ENCODE measurements around the gene ROCK2. TPM values are rescaled to one million over a fixed set of nuclear protein-coding genes. Genes with fewer than 3 reads are reported as not detected.
A peak's percentile ranks its signal among the peaks of the same experiment; 100 is the strongest.

ROCK2 gene
- total and polyA plus RNA-seq, 2 of the 13 experiments (the other 11 are each of a cell fraction or from before 2014, with no cell fraction given), result 38.1 to 119 TPM

DNA sequence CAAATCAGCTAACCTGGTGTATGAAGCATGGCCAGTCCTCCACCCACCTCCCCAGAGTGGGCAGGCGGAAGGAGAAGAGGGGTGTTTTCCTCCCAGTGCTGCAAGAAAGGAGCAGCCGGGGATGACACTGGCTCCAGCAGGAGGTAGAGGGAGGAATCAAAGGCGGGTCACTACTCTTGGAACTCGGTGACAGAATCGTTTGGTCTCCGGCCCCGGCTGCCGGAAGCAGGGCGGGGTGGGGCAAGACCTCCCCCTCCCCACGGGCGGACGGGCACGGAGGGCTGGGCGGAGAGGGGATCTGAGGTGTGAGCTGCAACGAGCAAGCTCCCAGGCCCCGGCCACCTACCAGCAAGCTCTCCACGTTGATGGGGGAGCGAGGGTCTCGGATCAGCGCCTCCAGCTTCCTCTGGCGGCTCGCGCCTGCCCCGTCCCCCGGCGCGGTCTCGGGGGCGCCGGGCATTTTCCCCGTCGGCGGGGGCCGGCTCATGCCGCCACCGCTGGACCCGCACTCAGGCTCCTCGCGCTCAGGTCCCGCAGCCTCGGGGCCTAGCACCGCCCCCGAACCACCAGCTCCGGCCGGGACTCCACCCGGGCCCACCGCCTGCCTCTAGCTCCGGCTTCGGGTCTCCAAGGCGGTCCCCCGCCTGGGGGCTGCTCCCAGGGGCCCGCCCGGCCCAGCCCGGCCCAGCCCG is 640 bp downstream of the ROCK2 start (continued):
- TF ChIP-seq, protein P1, sequence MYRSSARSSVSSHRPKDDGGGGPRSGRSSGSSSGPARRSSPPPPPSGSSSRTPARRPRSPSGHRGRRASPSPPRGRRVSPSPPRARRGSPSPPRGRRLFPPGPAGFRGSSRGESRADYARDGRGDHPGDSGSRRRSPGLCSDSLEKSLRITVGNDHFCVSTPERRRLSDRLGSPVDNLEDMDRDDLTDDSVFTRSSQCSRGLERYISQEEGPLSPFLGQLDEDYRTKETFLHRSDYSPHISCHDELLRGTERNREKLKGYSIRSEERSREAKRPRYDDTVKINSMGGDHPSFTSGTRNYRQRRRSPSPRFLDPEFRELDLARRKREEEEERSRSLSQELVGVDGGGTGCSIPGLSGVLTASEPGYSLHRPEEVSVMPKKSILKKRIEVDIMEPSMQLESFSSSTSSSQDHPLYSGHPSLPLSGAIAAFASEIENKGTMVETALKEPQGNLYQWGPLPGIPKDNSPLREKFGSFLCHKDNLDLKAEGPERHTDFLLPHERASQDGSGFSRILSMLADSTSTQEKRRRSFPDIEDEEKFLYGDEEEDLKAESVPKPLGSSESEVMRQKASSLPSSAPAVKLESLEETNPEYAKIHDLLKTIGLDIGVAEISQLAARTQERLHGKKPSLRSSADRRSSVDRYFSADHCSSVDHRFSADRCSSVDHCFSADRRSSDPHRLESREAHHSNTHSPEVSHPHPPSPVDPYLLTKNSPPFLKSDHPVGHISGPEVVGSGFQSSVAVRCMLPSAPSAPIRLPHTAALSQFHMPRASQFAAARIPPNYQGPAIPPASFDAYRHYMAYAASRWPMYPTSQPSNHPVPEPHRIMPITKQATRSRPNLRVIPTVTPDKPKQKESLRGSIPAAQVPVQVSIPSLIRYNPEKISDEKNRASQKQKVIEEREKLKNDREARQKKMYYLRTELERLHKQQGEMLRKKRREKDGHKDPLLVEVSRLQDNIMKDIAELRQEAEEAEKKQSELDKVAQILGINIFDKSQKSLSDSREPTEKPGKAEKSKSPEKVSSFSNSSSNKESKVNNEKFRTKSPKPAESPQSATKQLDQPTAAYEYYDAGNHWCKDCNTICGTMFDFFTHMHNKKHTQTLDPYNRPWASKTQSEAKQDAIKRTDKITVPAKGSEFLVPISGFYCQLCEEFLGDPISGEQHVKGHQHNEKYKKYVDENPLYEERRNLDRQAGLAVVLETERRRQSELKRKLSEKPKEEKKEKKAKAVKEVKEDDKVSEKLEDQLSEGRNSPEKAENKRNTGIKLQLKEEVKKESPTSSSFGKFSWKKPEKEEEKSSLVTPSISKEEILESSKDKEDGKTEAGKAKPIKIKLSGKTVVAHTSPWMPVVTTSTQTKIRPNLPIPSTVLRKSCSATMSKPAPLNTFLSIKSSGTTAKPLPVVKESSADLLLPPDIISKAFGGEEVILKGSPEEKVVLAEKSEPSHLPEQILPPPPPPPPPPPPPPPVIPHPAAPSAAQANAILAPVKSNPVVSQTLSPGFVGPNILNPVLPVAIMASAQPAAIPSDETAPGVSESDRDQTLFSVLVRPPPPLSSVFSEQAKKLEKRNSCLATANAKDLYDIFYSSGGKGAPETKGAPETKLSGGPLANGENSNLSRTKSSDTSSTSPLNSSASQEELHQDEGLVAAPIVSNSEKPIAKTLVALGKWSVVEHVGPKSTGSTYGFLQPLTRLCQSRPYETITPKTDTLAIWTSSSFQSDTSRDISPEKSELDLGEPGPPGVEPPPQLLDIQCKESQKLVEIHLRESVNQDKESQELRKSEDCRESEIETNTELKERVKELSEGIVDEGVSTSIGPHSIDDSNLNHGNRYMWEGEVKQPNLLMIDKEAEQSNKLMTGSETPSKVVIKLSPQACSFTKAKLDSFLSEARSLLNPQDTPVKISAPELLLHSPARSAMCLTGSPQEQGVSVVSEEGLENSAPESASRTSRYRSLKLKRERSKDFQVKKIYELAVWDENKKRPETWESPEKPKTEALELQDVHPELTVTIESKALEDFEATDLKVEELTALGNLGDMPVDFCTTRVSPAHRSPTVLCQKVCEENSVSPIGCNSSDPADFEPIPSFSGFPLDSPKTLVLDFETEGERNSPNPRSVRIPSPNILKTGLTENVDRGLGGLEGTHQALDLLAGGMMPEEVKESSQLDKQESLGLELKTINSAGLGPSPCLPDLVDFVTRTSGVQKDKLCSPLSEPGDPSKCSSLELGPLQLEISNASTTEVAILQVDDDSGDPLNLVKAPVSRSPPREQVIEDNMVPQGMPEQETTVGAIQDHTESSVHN (CRISPR knock-in tag; IDR thresholded peaks at IDR 0.05), result no peak
- peak; percentile 79 for TF ChIP-seq ZFX (CRISPR knock-in tag; IDR thresholded peaks at IDR 0.05; ENCODE audit: low read depth)
- TF ChIP-seq, protein P2, sequence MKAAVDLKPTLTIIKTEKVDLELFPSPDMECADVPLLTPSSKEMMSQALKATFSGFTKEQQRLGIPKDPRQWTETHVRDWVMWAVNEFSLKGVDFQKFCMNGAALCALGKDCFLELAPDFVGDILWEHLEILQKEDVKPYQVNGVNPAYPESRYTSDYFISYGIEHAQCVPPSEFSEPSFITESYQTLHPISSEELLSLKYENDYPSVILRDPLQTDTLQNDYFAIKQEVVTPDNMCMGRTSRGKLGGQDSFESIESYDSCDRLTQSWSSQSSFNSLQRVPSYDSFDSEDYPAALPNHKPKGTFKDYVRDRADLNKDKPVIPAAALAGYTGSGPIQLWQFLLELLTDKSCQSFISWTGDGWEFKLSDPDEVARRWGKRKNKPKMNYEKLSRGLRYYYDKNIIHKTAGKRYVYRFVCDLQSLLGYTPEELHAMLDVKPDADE (CRISPR knock-in tag; IDR thresholded peaks at IDR 0.05), result no peak
- TF ChIP-seq MAFG (CRISPR knock-in tag; IDR thresholded peaks at IDR 0.05), result no peak
- TF ChIP-seq ZNF75D (CRISPR knock-in tag; IDR thresholded peaks at IDR 0.05; ENCODE audit: borderline replicate concordance), result 0 out of 2 replicates have a peak, but pooled peaks have one; percentile 24
- TF ChIP-seq, protein P3, sequence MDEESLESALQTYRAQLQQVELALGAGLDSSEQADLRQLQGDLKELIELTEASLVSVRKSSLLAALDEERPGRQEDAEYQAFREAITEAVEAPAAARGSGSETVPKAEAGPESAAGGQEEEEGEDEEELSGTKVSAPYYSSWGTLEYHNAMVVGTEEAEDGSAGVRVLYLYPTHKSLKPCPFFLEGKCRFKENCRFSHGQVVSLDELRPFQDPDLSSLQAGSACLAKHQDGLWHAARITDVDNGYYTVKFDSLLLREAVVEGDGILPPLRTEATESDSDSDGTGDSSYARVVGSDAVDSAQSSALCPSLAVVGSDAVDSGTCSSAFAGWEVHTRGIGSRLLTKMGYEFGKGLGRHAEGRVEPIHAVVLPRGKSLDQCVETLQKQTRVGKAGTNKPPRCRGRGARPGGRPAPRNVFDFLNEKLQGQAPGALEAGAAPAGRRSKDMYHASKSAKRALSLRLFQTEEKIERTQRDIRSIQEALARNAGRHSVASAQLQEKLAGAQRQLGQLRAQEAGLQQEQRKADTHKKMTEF (CRISPR knock-in tag; IDR thresholded peaks at IDR 0.05), result peak; percentile 82
- TF ChIP-seq U2AF1 (optimal IDR thresholded peaks at IDR 0.05; ENCODE audit: low read depth, low read length), result peak; percentile 49
- no peak for TF ChIP-seq ZNF720 (CRISPR knock-in tag; IDR thresholded peaks at IDR 0.05)
- no peak for TF ChIP-seq MIXL1 (CRISPR knock-in tag; IDR thresholded peaks at IDR 0.05)
- peak; percentile 61; the same call in 1 of the 2 replicates for TF ChIP-seq ZNF136 (CRISPR knock-in tag; IDR thresholded peaks at IDR 0.05; ENCODE audit: low read depth)
- 0 out of 2 replicates have a peak, but pooled peaks have one; percentile 45 for TF ChIP-seq WIZ (CRISPR knock-in tag; IDR thresholded peaks at IDR 0.05)
- no peak for TF ChIP-seq NFE2L2 (IDR thresholded peaks at IDR 0.05; ENCODE audit: low read length)
- TF ChIP-seq, protein P4, sequence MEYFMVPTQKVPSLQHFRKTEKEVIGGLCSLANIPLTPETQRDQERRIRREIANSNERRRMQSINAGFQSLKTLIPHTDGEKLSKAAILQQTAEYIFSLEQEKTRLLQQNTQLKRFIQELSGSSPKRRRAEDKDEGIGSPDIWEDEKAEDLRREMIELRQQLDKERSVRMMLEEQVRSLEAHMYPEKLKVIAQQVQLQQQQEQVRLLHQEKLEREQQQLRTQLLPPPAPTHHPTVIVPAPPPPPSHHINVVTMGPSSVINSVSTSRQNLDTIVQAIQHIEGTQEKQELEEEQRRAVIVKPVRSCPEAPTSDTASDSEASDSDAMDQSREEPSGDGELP (IDR thresholded peaks at IDR 0.05; ENCODE audit: borderline replicate concordance, low read depth), result peak; percentile 76; the same call in 1 of the 2 replicates

All from HepG2 (cell line).